NCI-H82 treated with DMSO at 0.1 percent for 48 hours (cell line): ENCODE results near the gene CNOT9.

Experiments used
- DNase-seq: peaks from one replicate; lab custom pipeline; 2025; ENCODE audit not compliant: unreplicated experiment; lab: John Stamatoyannopoulos, UW

CNOT9 gene

DNA sequence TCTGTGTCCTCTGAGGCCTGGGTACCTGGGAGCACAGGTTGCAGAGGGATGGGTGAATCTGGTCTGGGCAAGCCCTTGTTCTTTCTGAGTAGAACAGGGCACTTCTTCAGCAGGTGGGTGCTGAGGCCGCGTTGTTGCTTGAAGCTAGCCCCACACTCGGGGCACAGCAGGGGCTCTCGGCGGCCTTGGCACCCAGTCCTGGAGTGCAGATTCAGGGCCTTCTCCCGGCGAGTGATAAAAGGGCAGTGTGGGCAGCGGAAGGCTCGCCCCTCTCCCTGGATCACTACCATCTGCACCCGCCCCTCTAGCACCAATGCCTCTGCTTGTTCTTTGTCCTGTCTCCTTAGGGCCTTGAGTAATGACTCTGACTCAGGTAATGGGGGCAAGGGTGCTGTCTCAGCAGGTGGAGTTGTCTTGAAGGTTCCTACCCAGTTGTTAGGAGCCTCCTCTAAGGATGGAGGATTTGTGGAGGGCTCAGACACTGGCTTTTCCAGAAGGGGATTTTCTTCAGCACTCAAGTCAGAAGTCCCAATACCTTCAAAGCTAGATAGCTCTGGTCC is 75.2 kb downstream of the CNOT9 start:
- no peak for DNase-seq

DNA sequence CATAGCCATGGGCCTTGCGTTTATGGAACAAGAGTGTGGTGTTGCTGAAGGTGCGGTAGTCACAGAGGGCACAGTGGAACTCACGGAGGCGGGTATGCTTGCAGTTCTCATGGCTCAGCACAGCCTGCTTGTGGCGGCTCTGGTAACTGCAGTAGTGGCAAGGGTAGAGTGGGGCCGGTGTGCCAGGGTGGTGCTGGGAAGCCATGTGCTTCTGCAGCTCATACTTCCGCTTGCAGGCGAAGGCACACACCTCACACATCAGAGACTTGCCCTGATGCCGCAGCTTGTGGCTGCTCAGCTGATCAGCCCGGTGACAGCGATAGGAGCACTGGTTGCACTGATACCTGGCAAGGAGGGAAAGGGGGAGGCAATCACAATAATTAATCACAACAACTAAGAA is 76.1 kb downstream of the CNOT9 start:
- DNase-seq = no peak

DNA sequence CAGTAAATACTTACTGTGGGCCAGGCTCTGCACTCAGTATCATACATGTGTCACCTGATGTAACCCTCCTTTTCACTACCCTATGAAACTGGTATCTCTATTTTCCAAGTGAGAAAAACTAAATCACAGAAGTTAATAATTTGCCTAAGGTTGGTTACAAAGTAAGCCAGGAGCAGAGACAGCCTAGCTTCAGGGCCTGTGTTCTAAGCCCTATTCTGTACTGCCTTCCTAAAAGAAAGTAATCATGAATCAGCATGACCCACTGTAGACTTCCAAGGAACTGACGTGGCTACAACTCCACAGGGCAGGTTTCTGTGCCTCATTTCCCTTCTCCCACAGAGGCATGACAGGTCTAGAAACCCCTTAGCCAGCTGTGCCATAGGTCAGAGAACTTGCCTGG is 76.5 kb downstream of the CNOT9 start:
- DNase-seq = no peak
